OCI-LY7 (cell line): ENCODE measurements around the gene RPH3AL. TPM values are rescaled to one million over a fixed set of nuclear protein-coding genes. Genes with fewer than 3 reads are reported as not detected.

Experiments used
- BruUV-seq: library from RNA; stranded (reverse); fragments of 400-500 nt; replicated peaks from 2 replicates; lab custom pipeline; 2021; lab: Mats Ljungman, UMichigan
- CTCF ChIA-PET: fragments of 300-600 bp; sonication (Branson Sonifier 250); formaldehyde crosslinking; loops from one replicate; lab custom pipeline; 2022; ENCODE audit warnings: antibody characterized with exemption; ENCODE audit not compliant: unreplicated experiment; lab: Charles Lee
- POLR2A ChIA-PET: fragments of 300-600 bp; sonication (Branson Sonifier 250); formaldehyde crosslinking; loops from one replicate; lab custom pipeline; 2022; ENCODE audit warnings: antibody characterized with exemption; lab: Charles Lee
- DNase-seq: peaks from one replicate; pipeline ENCODE4 v3.0.0-alpha.2; 2015; ENCODE audit warnings: low spot score
- H2AFZ ChIP-seq: fragments of 200-600 bp; sonication (generic), shearing (Covaris generic); 2 replicates; pipeline ENCODE4 v1.6.1; 2014; ENCODE audit warnings: mild to moderate bottlenecking, antibody characterized with exemption, low read length, moderate library complexity
- H3K27ac ChIP-seq: fragments of 200-600 bp; sonication (generic); 2 replicates; pipeline ENCODE4 v1.5.1; 2014; ENCODE audit warnings: mixed run types, low read depth, mild to moderate bottlenecking, moderate library complexity, low read length, inconsistent platforms; ENCODE audit not compliant: poor library complexity, severe bottlenecking
- H3K36me3 ChIP-seq: fragments of 200-600 bp; sonication (generic); 2 replicates; pipeline ENCODE4 v1.6.1; 2014; ENCODE audit warnings: mild to moderate bottlenecking, antibody characterized with exemption, low read length, moderate library complexity, mixed read lengths; ENCODE audit not compliant: insufficient read depth
- H3K4me1 ChIP-seq: fragments of 200-600 bp; sonication (generic); 2 replicates; pipeline ENCODE4 v1.5.1; 2014; ENCODE audit warnings: mild to moderate bottlenecking, low read length; ENCODE audit not compliant: insufficient read depth, poor library complexity, severe bottlenecking
- H3K4me2 ChIP-seq: fragments of 200-600 bp; sonication (generic); 2 replicates; pipeline ENCODE4 v1.6.1; 2014; ENCODE audit warnings: mild to moderate bottlenecking, low read length
- H3K4me3 ChIP-seq: fragments of 200-600 bp; sonication (generic); 2 replicates; pipeline ENCODE4 v1.5.1; 2014; ENCODE audit warnings: mild to moderate bottlenecking, low read depth, low read length; ENCODE audit not compliant: poor library complexity, severe bottlenecking
- H3K79me2 ChIP-seq: fragments of 200-600 bp; sonication (generic); 2 replicates; pipeline ENCODE4 v1.6.1; 2016; ENCODE audit warnings: low read depth, mild to moderate bottlenecking, low read length, moderate library complexity, mixed read lengths; ENCODE audit not compliant: insufficient read depth
- H3K9me2 ChIP-seq: fragments of 200-600 bp; sonication (generic); 2 replicates; pipeline ENCODE4 v1.6.1; 2016; ENCODE audit warnings: mild to moderate bottlenecking, low read length, mixed read lengths; ENCODE audit not compliant: insufficient read depth
- H3K9me3 ChIP-seq: fragments of 200-600 bp; sonication (generic); 2 replicates; pipeline ENCODE4 v1.6.1; 2014; ENCODE audit warnings: mild to moderate bottlenecking, mixed run types, low read length, mixed read lengths
- H4K20me1 ChIP-seq: fragments of 200-600 bp; sonication (generic); 2 replicates; pipeline ENCODE4 v1.6.1; 2014; ENCODE audit warnings: mild to moderate bottlenecking, antibody characterized with exemption, low read length, moderate library complexity, mixed read lengths; ENCODE audit not compliant: insufficient read depth
- EZH2phosphoT487 ChIP-seq: fragments of 200-600 bp; sonication (generic); IDR thresholded peaks from 2 replicates; pipeline ENCODE4 v1.6.1; 2018; ENCODE audit warnings: low read depth, borderline replicate concordance, mild to moderate bottlenecking, mixed run types, antibody characterized with exemption, low read length, moderate library complexity, mixed read lengths
- intact Hi-C: fragments of 100-400 bp; cut with micrococcal nuclease; formaldehyde crosslinking; loops from one replicate; pipeline ENCODE4 v1.10.0; 2022; ENCODE audit not compliant: unreplicated experiment
- total RNA-seq, 2 experiments: library from RNA; depleted of rRNA in 1 of 2; stranded (reverse); fragments of >200 nt in 1 of 2; shearing (Covaris generic) in 1 of 2; gene quantifications; 2 replicates each; pipeline ENCODE4 v1.2.3, GENCODE V29; 2014 to 2022
- TF ChIP-seq, protein P1 (sequence below): fragments of 200-600 bp; sonication (generic); conservative IDR thresholded peaks from 2 replicates; pipeline ENCODE4 v1.5.1; 2014; ENCODE audit warnings: mild to moderate bottlenecking, antibody characterized with exemption, low read length, moderate library complexity, mixed read lengths

The RPH3AL gene
- total RNA-seq, 2 experiments from 2014 or later: 1.0 to 2.2 TPM

DNA sequence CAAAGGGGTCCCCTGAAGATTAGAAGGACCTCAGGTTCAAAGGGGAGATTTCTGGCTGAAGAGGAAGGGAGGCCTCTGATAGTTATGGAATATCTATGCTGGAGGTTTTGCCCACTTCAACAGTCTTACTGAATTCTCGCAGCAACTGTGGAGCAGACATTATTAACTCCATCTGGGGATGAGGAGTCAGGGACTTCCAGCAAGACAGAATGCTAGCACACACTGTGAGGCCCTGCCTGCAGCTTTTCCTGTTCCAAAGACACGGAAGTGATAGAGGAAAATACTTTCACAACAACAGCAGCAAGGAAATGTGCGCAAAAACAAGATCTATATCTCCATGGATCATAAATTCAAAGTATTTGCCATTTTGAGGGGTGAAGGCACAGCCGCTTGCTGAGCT lies 72.8 kb downstream of the RPH3AL start:
- no peak overlapping the region for H3K4me3 ChIP-seq
- no peak for TF ChIP-seq EZH2phosphoT487
- TF ChIP-seq, protein P1, sequence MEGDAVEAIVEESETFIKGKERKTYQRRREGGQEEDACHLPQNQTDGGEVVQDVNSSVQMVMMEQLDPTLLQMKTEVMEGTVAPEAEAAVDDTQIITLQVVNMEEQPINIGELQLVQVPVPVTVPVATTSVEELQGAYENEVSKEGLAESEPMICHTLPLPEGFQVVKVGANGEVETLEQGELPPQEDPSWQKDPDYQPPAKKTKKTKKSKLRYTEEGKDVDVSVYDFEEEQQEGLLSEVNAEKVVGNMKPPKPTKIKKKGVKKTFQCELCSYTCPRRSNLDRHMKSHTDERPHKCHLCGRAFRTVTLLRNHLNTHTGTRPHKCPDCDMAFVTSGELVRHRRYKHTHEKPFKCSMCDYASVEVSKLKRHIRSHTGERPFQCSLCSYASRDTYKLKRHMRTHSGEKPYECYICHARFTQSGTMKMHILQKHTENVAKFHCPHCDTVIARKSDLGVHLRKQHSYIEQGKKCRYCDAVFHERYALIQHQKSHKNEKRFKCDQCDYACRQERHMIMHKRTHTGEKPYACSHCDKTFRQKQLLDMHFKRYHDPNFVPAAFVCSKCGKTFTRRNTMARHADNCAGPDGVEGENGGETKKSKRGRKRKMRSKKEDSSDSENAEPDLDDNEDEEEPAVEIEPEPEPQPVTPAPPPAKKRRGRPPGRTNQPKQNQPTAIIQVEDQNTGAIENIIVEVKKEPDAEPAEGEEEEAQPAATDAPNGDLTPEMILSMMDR: no peak
- H3K9me2 ChIP-seq: no peaks in the 10 kb centered on the region
- no peak for DNase-seq
- H3K36me3 ChIP-seq: no peaks in the 10 kb centered on the region
- POLR2A ChIA-PET: no interaction called here
- H3K27ac ChIP-seq: no peak overlapping the region
- H3K4me2 ChIP-seq: no peak overlapping the region
- BruUV-seq: no TSS peak
- intact Hi-C loops: no loop called here
- no peaks in the 10 kb centered on the region for H3K4me1 ChIP-seq
- no peaks in the 10 kb centered on the region for H3K9me3 ChIP-seq
- CTCF ChIA-PET: no interaction called here
- no peaks in the 10 kb centered on the region for H3K79me2 ChIP-seq
- H2AFZ ChIP-seq: no peak overlapping the region
- H4K20me1 ChIP-seq: no peaks in the 10 kb centered on the region

GRCh38 chr17:279331-279730 lies 73.3 kb downstream of the RPH3AL start:
- no TSS peak for BruUV-seq
- Histone ChIP-seq H4K20me1 (no peaks in the 10 kb centered on the region), H3K79me2 (no peaks in the 10 kb centered on the region), H3K4me1 (no peaks in the 10 kb centered on the region), H3K4me3 (no peak overlapping the region), H3K27ac (no peak overlapping the region), H3K9me3 (no peaks in the 10 kb centered on the region), H3K36me3 (no peaks in the 10 kb centered on the region), H3K4me2 (no peak overlapping the region), H3K9me2 (no peaks in the 10 kb centered on the region), H2AFZ (no peak overlapping the region)
- ChIA-PET CTCF (no interaction called here), POLR2A (no interaction called here)
- no peak for DNase-seq
- intact Hi-C loops: no loop called here
- TF ChIP-seq, protein P1: no peak
- TF ChIP-seq EZH2phosphoT487: no peak

- Histone ChIP-seq H3K4me3 (no peak overlapping the region), H2AFZ (no peak overlapping the region), H4K20me1 (no peaks in the 10 kb centered on the region), H3K4me2 (no peak overlapping the region), H3K9me3 (no peaks in the 10 kb centered on the region), H3K9me2 (no peaks in the 10 kb centered on the region), H3K36me3 (no peaks in the 10 kb centered on the region), H3K79me2 (no peaks in the 10 kb centered on the region), H3K27ac (no peak overlapping the region), H3K4me1 (no peaks in the 10 kb centered on the region)
- DNase-seq: no peak
- TF ChIP-seq, protein P1: no peak
- TF ChIP-seq EZH2phosphoT487: no peak
- ChIA-PET POLR2A (no interaction called here), CTCF (no interaction called here)
- BruUV-seq: no TSS peak
- intact Hi-C loops: no loop called here
These were observed 73.9 kb downstream of the RPH3AL start for GRCh38 chr17:278676-279059.
